ENCODE measurements around the gene RAC2.

The RAC2 gene

DNA sequence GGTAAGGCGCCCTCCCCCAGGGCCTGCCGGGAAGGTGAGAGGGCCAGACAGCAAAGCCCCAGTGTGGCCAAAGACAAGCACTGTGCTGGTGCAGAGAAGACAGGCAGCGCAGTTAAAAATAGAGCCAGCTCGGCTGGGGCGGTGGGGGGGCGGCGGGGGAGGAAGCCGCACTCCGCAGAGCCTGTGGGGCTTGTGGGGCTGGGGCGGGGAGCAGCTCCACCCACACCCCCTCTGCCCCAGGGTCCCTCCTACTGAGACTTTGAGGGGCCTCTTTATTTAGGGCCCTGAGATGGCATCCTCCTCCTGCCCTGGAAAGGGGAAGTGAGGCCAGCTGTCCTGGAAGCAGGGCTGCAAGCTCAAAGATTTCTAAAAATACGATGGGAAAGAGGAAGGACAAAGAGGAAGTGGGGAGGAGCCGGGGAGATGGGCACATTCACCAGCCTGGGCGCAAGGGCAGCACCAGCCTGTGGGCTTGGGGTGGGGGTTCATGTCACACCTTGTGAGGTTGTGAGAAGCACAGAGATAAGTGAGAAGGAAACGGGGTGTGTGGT lies 40.8 kb upstream of the RAC2 start:
- peak overlapping the region; percentile 60 for H3K4me3 ChIP-seq (ENCODE audit: low read depth in 1 of 2, low read length in 2 of 2)
- H3K9ac ChIP-seq (ENCODE audit: low read depth in 1 of 2, low read length in 2 of 2), result no peak overlapping the region
- H3K36me3 ChIP-seq (ENCODE audit: control insufficient read depth in 1 of 2, insufficient read depth in 2 of 2, low read length in 2 of 2), result peaks cover 0 to 9% of the 10 kb centered on the region in 2 donors
- peaks cover 0 to 11% of the 10 kb centered on the region in 2 donors for H3K4me1 ChIP-seq (ENCODE audit: control insufficient read depth in 1 of 2, insufficient read depth in 2 of 2, low read length in 2 of 2)
- peaks cover 0 to 5% of the 10 kb centered on the region in 2 donors for H3K27me3 ChIP-seq (ENCODE audit: control insufficient read depth in 1 of 2, insufficient read depth in 2 of 2, low read length in 2 of 2)
- no peaks in the 10 kb centered on the region for H3K9me3 ChIP-seq (ENCODE audit: control insufficient read depth in 1 of 2, low read length in 2 of 2)
- no peak overlapping the region for H3K27ac ChIP-seq (ENCODE audit: low read depth, low read length)

DNA sequence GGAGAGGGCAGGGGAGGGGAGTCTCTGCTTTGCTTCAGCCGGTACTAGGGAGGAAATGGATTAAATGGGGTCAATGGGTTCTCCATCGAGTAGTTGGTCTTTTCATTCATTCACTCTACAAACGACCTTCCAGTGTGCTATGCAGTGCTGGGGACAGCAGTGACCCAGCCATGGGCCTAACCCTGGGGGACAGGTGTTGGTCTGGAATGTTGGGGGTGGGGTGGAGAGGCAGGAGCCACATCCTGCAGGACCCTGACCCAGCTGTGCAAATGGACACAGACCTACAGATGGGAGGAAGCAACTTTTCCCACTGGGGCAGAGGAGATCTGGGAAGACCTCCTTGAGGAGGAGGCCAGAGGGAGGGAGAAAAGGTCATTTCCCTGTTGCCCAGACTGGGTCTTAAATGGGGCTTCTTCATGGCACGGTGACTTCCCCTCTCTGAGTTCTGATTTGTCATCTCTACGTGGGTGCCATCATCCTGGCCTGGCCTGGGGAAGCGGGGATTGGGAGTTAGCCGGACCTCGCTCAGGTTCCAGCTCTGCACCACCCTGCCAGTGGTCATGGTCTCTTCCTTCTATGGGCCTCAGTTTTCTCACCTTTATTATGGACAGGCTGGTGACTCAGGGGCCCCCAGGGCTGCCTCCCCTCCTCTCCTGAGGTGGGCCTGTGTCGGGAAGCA lies 40.2 kb upstream of the RAC2 start:
- Histone ChIP-seq H3K9ac (ENCODE audit: low read depth in 1 of 2, low read length in 2 of 2) (peak overlapping the region in 1 of 2 donors; percentile 51), H3K36me3 (ENCODE audit: control insufficient read depth in 1 of 2, insufficient read depth in 2 of 2, low read length in 2 of 2) (peaks cover 0 to 5% of the 10 kb centered on the region in 2 donors), H3K27me3 (ENCODE audit: control insufficient read depth in 1 of 2, insufficient read depth in 2 of 2, low read length in 2 of 2) (peaks cover 0 to 5% of the 10 kb centered on the region in 2 donors), H3K4me3 (ENCODE audit: low read depth in 1 of 2, low read length in 2 of 2) (peak overlapping the region; percentile 60), H3K27ac (ENCODE audit: low read depth, low read length) (no peak overlapping the region), H3K4me1 (ENCODE audit: control insufficient read depth in 1 of 2, insufficient read depth in 2 of 2, low read length in 2 of 2) (peaks cover 0 to 11% of the 10 kb centered on the region in 2 donors), H3K9me3 (ENCODE audit: control insufficient read depth in 1 of 2, low read length in 2 of 2) (no peaks in the 10 kb centered on the region)

DNA sequence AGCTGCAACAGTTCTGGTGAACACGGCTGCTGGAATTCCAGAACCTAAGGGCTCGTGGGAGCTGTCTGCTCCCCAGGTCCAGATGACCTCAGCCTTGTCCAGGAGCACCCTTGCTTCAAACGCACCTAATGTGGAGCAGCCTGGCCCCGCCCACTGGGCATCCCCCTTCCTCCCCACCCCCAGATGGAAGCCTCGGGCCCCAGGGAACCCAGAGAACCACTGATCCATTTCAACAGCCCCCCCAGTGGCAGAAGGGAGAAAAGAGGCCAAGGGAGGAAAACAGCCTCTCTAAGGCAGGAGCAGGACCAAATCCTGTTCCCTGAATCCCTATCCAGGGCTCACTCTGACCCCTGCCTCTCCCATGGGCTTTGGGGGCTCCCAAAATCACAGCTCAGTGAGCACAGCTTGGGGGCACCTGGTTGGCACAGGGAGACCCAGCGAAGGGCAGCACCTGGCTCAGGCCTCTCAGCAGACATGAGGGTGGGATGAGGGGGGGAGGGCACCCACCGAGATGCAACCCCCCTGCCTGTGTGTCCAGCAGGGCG lies 39.4 kb upstream of the RAC2 start:
- Histone ChIP-seq H3K36me3 (ENCODE audit: control insufficient read depth in 1 of 2, insufficient read depth in 2 of 2, low read length in 2 of 2) (peaks cover 0 to 3% of the 10 kb centered on the region in 2 donors), H3K27me3 (ENCODE audit: control insufficient read depth in 1 of 2, insufficient read depth in 2 of 2, low read length in 2 of 2) (peaks cover 0 to 5% of the 10 kb centered on the region in 2 donors), H3K9ac (ENCODE audit: low read depth in 1 of 2, low read length in 2 of 2) (peak overlapping the region; percentile 51 to 54), H3K4me1 (ENCODE audit: control insufficient read depth in 1 of 2, insufficient read depth in 2 of 2, low read length in 2 of 2) (peaks cover 0 to 11% of the 10 kb centered on the region in 2 donors), H3K4me3 (ENCODE audit: low read depth in 1 of 2, low read length in 2 of 2) (peak overlapping the region; percentile 60 to 67), H3K27ac (ENCODE audit: low read depth, low read length) (no peak overlapping the region), H3K9me3 (ENCODE audit: control insufficient read depth in 1 of 2, low read length in 2 of 2) (no peaks in the 10 kb centered on the region)

DNA sequence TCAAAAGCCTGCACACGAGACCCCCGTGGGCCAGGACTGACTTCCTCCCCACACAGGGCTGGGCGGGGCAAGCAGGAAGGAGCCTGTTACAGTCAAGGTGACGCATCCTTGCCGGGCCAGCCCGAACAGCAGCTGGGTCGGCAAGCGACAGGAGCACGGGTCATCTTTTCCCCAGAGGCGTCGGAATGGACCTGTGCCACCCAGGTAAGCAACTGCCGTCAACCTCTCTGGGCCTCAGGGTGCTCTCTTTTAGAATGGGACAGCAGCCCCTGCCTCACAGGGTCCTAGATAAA lies 38.3 kb upstream of the RAC2 start, which contains the start of gene CYTH4:
CYTH4 (plus strand) TSS at position 124 of the 293 bp plus-strand sequence; CDS start at position 186, 62 bp downstream.
- Histone ChIP-seq H3K4me3 (ENCODE audit: low read depth in 1 of 2, low read length in 2 of 2) (peak within 1 kb of the TSS; percentile 60 to 67), H3K9me3 (ENCODE audit: control insufficient read depth in 1 of 2, low read length in 2 of 2) (no peaks in the 10 kb centered on the region), H3K9ac (ENCODE audit: low read depth in 1 of 2, low read length in 2 of 2) (peak within 1 kb of the TSS; percentile 51 to 54), H3K27me3 (ENCODE audit: control insufficient read depth in 1 of 2, insufficient read depth in 2 of 2, low read length in 2 of 2) (peaks cover 0 to 5% of the 10 kb centered on the region in 2 donors), H3K4me1 (ENCODE audit: control insufficient read depth in 1 of 2, insufficient read depth in 2 of 2, low read length in 2 of 2) (peaks cover 0 to 11% of the 10 kb centered on the region in 2 donors), H3K27ac (ENCODE audit: low read depth, low read length) (no peak within 1 kb of the TSS), H3K36me3 (ENCODE audit: control insufficient read depth in 1 of 2, insufficient read depth in 2 of 2, low read length in 2 of 2) (peaks cover 0 to 3% of the 10 kb centered on the region in 2 donors)

DNA sequence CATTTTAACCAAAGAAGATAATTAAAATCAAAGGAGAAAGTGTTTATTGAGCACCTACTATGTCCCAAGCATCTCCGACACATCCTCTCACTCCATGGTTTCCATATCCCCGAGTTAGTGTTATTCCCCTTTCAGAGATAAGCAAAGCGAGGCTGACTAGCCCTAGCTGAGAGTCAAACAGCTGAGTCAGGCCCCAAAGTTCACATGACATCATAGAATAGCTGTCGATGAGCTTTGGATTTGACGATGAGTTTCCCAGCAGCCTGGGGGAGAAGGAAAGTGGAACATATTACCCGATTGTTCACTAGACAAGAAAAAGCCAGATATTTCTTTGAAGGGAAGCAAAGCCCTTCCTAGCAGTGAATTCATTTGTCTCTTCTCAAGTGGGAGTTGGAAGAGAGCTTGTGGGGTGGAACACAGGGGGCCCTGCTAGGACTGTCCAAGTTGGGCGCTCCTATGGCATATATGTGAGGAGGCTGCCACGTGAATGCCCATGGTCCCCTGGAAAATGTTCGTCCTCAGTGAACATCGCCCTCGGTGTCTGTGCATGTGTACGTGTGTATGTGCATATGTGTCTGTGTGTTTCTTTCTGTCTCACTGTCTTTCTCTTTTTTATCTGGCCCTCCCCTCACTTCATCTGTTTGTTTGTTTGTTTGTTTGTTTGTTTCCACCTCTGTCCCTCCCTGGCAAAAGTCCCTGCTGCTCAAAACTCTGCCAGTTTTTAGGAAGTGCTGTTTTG lies 37.7 kb upstream of the RAC2 start:
- no peaks in the 10 kb centered on the region for H3K9me3 ChIP-seq (ENCODE audit: control insufficient read depth in 1 of 2, low read length in 2 of 2)
- no peak overlapping the region for H3K27ac ChIP-seq (ENCODE audit: low read depth, low read length)
- H3K4me1 ChIP-seq (ENCODE audit: control insufficient read depth in 1 of 2, insufficient read depth in 2 of 2, low read length in 2 of 2), result peaks cover 0 to 11% of the 10 kb centered on the region in 2 donors
- H3K36me3 ChIP-seq (ENCODE audit: control insufficient read depth in 1 of 2, insufficient read depth in 2 of 2, low read length in 2 of 2), result peaks cover 0 to 3% of the 10 kb centered on the region in 2 donors
- peak overlapping the region; percentile 60 to 67 for H3K4me3 ChIP-seq (ENCODE audit: low read depth in 1 of 2, low read length in 2 of 2)
- H3K9ac ChIP-seq (ENCODE audit: low read depth in 1 of 2, low read length in 2 of 2), result peak overlapping the region in 1 of 2 donors; percentile 54
- peaks cover 0 to 5% of the 10 kb centered on the region in 2 donors for H3K27me3 ChIP-seq (ENCODE audit: control insufficient read depth in 1 of 2, insufficient read depth in 2 of 2, low read length in 2 of 2)

- H3K27me3 ChIP-seq (ENCODE audit: control insufficient read depth in 1 of 2, insufficient read depth in 2 of 2, low read length in 2 of 2), result peaks cover 0 to 5% of the 10 kb centered on the region in 2 donors
- no peak overlapping the region for H3K9ac ChIP-seq (ENCODE audit: low read depth in 1 of 2, low read length in 2 of 2)
- H3K4me1 ChIP-seq (ENCODE audit: control insufficient read depth in 1 of 2, insufficient read depth in 2 of 2, low read length in 2 of 2), result peaks cover 0 to 6% of the 10 kb centered on the region in 2 donors
- H3K27ac ChIP-seq (ENCODE audit: low read depth, low read length), result no peak overlapping the region
- H3K9me3 ChIP-seq (ENCODE audit: control insufficient read depth in 1 of 2, low read length in 2 of 2), result no peaks in the 10 kb centered on the region
- H3K4me3 ChIP-seq (ENCODE audit: low read depth in 1 of 2, low read length in 2 of 2), result no peak overlapping the region
- H3K36me3 ChIP-seq (ENCODE audit: control insufficient read depth in 1 of 2, insufficient read depth in 2 of 2, low read length in 2 of 2), result no peaks in the 10 kb centered on the region
Measured at GRCh38 chr22:37281195-37281594, 37.1 kb upstream of the RAC2 start.

- H3K27me3 ChIP-seq (ENCODE audit: control insufficient read depth in 1 of 2, insufficient read depth in 2 of 2, low read length in 2 of 2), result peaks cover 0 to 5% of the 10 kb centered on the region in 2 donors
- H3K4me3 ChIP-seq (ENCODE audit: low read depth in 1 of 2, low read length in 2 of 2), result no peak overlapping the region
- no peaks in the 10 kb centered on the region for H3K36me3 ChIP-seq (ENCODE audit: control insufficient read depth in 1 of 2, insufficient read depth in 2 of 2, low read length in 2 of 2)
- peaks cover 0 to 6% of the 10 kb centered on the region in 2 donors for H3K4me1 ChIP-seq (ENCODE audit: control insufficient read depth in 1 of 2, insufficient read depth in 2 of 2, low read length in 2 of 2)
- H3K27ac ChIP-seq (ENCODE audit: low read depth, low read length), result no peak overlapping the region
- no peak overlapping the region for H3K9ac ChIP-seq (ENCODE audit: low read depth in 1 of 2, low read length in 2 of 2)
- H3K9me3 ChIP-seq (ENCODE audit: control insufficient read depth in 1 of 2, low read length in 2 of 2), result no peaks in the 10 kb centered on the region
Measured at GRCh38 chr22:37280718-37281117, 36.6 kb upstream of the RAC2 start.

DNA sequence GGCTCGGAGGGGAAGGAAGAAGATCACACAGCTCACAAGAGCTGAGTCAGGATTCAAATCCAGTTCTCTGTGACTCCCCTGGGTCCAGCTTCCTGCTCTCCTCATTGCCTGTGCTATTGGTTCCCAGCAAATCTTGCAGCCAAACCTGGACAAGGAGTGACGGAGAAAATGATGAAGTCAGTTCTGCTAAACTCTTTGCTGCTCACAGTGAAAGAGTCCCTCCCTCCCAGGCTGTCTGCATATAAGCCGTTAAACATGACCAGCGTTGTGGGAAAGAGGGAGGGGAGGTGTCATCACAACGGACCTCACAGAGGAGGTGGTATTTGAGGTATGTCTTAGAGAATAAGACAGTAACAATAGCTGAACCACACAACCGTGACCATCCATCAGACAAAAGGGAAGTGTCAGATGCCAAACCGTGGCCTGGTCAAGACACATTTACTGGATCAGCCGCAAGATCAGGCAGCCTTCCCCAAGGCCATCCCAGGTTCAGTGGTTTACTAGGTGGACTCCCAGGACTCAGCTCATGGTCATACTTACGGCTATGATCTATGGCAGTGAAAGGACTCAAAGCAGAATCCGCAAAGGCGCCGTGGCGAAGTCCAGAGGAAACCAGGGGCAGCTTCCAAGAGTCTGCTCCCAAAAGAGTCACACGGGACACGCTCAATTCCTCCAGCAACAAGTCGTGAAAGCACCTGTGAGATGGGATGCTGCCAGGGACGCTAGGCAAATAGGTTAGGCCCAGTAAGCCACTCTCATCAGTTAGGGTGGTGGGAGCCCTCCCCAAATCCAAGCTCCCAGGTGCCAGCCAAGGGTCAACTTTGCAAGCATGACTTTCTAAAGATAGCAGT lies 35.5 kb upstream of the RAC2 start:
- no peak overlapping the region for H3K4me3 ChIP-seq (ENCODE audit: low read depth in 1 of 2, low read length in 2 of 2)
- H3K9ac ChIP-seq (ENCODE audit: low read depth in 1 of 2, low read length in 2 of 2), result no peak overlapping the region
- no peaks in the 10 kb centered on the region for H3K36me3 ChIP-seq (ENCODE audit: control insufficient read depth in 1 of 2, insufficient read depth in 2 of 2, low read length in 2 of 2)
- H3K27me3 ChIP-seq (ENCODE audit: control insufficient read depth in 1 of 2, insufficient read depth in 2 of 2, low read length in 2 of 2), result peaks cover 0 to 5% of the 10 kb centered on the region in 2 donors
- no peak overlapping the region for H3K27ac ChIP-seq (ENCODE audit: low read depth, low read length)
- H3K9me3 ChIP-seq (ENCODE audit: control insufficient read depth in 1 of 2, low read length in 2 of 2), result no peaks in the 10 kb centered on the region
- H3K4me1 ChIP-seq (ENCODE audit: control insufficient read depth in 1 of 2, insufficient read depth in 2 of 2, low read length in 2 of 2), result peaks cover 0 to 11% of the 10 kb centered on the region in 2 donors

- Histone ChIP-seq H3K9me3 (ENCODE audit: control insufficient read depth in 1 of 2, low read length in 2 of 2) (no peaks in the 10 kb centered on the region), H3K9ac (ENCODE audit: low read depth in 1 of 2, low read length in 2 of 2) (no peak overlapping the region), H3K27ac (ENCODE audit: low read depth, low read length) (no peak overlapping the region), H3K36me3 (ENCODE audit: control insufficient read depth in 1 of 2, insufficient read depth in 2 of 2, low read length in 2 of 2) (no peaks in the 10 kb centered on the region), H3K4me1 (ENCODE audit: control insufficient read depth in 1 of 2, insufficient read depth in 2 of 2, low read length in 2 of 2) (peaks cover 0 to 6% of the 10 kb centered on the region in 2 donors), H3K4me3 (ENCODE audit: low read depth in 1 of 2, low read length in 2 of 2) (no peak overlapping the region), H3K27me3 (ENCODE audit: control insufficient read depth in 1 of 2, insufficient read depth in 2 of 2, low read length in 2 of 2) (peaks cover 0 to 5% of the 10 kb centered on the region in 2 donors)
Measured at GRCh38 chr22:37278261-37278660, 34.2 kb upstream of the RAC2 start.

All from duodenal mucosa (tissue), 2 donors.